HG03469 (cell line): ENCODE measurements around the gene CYP27A1.

Experiments
- ATAC-seq: cut with Tn5 transposase; IDR thresholded peaks from one replicate; pipeline ENCODE4 v1.9.1; 2021; ENCODE audit warnings: mild to moderate bottlenecking, moderate library complexity, moderate number of reproducible peaks; ENCODE audit not compliant: unreplicated experiment

Gene CYP27A1

GRCh38 chr2:218857371-218858137 is 75.6 kb downstream of the CYP27A1 start:
- ATAC-seq, result no peak

GRCh38 chr2:218858138-218858445 is 76.1 kb downstream of the CYP27A1 start:
- no peak for ATAC-seq

- no peak for ATAC-seq
Measured at GRCh38 chr2:218858671-218859555, 77.0 kb downstream of the CYP27A1 start.

- no peak for ATAC-seq
Measured at GRCh38 chr2:218859556-218859987, 77.6 kb downstream of the CYP27A1 start, which contains the start of gene WNT6. WNT6 (plus strand) TSS chr2:218859805; CDS start chr2:218860038, 233 bp downstream.

- no peak for ATAC-seq
Measured at GRCh38 chr2:218859988-218860831, 78.3 kb downstream of the CYP27A1 start.

GRCh38 chr2:218860950-218861381 is 79.0 kb downstream of the CYP27A1 start:
- no peak for ATAC-seq

- ATAC-seq, result no peak
Measured at GRCh38 chr2:218861645-218862318, 79.8 kb downstream of the CYP27A1 start.

GRCh38 chr2:218863021-218863520 is 81.1 kb downstream of the CYP27A1 start:
- no peak for ATAC-seq
